HL-60/S4 (cell line): ENCODE data around the gene MYEF2.

Source experiments
- in situ Hi-C: fragments of 300-500 bp; cut with MboI; formaldehyde crosslinking; loops from 2 replicates; pipeline ENCODE4 v1.14.3; 2022; ENCODE audit warnings: low sequenced_read_pairs

Gene MYEF2

DNA sequence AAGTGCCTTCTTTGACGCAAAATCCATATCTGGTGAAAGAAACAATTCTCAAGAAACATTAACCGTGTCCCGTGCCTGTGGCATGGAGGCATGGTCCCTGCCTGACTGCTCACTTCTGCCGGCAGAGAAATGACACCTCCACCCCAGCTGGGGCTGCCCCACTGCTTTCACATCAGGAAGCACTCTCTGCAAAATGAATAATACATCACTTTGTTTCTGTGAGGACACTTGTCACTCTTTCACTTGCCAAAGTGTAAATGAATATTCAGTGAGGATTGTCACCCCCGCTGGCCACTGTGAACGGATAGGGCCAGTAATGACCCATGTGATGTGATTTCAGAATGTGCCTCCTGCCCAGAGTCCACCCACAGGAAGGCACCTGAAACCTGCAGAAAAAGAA lies 88.4 kb downstream of the MYEF2 start:
- in situ Hi-C loops: no loop called here

DNA sequence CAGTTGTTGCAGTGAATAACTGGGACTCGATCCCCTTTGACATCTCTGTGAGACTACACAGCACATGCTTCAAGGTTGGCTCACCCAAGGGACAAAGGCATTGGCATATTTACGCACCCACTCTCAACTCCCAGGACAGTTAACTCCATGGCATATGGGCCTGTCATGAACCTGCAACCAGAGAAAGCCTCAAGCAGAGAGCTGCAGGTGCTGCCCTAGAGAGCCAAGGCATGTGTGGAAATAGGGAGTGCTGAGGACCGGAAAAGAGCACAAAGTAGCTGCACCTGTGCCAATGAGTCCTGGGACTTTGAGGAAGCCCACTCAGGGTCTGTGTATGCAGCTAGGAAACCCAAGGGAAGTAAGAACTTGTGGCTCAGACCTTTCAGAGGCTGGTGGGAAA lies 90.3 kb downstream of the MYEF2 start:
- in situ Hi-C loops: no loop called here

DNA sequence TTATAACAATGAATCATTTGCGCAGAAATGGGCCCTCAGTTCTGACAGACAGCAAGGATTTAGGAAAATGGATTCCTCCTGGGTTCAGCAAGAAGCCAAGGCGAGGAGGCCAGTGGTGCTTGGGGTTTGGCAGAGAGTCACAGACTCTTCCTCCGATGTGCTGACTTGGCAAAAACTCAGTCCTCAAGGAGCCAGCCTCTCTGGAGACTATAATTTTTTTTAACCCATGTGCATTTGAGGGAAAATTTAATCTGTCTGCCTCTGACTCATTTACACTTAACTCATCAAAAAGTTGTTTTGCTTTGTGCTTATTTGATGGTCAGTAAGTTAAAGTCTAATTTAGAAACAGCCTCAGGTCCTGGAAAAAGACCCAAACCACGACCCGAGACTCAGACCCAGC lies 91.5 kb downstream of the MYEF2 start:
- in situ Hi-C loops: no loop called here

DNA sequence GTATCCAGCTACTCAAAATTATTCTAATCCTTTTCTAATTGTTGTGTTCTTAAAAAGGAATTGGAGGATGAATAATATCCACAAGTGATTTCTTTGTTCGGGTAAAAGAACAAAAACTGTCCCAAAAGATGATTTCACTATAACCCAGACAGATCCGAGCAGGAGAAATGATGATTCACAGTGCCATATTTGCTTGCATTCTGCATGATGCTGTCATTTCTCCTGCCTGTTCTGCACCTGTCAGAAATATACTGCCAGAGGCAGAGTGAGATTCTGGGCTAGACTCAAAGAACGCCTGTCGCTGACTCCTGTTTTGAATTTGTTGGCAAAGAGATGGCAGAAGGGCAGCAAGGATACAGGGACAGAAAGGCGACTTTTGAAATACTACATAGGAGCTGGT lies 92.0 kb downstream of the MYEF2 start:
- in situ Hi-C loops: no loop called here

DNA sequence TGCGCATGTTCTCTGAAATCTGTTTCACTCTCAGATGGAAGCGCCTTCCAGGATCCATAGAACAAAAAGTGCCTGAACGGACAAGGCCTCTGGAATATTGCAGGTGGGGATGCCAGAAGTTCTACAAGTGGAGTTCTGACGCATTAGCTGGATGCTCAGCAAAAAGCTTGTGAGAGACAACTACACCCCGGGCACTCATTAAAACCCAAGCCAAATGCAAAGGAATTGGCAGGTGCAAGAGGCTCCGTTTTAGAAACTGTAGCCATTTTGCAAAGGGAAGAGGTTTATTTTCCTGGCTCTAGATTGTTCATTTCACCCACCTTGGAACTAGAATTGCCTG lies 92.5 kb downstream of the MYEF2 start:
- in situ Hi-C loops: no loop called here

DNA sequence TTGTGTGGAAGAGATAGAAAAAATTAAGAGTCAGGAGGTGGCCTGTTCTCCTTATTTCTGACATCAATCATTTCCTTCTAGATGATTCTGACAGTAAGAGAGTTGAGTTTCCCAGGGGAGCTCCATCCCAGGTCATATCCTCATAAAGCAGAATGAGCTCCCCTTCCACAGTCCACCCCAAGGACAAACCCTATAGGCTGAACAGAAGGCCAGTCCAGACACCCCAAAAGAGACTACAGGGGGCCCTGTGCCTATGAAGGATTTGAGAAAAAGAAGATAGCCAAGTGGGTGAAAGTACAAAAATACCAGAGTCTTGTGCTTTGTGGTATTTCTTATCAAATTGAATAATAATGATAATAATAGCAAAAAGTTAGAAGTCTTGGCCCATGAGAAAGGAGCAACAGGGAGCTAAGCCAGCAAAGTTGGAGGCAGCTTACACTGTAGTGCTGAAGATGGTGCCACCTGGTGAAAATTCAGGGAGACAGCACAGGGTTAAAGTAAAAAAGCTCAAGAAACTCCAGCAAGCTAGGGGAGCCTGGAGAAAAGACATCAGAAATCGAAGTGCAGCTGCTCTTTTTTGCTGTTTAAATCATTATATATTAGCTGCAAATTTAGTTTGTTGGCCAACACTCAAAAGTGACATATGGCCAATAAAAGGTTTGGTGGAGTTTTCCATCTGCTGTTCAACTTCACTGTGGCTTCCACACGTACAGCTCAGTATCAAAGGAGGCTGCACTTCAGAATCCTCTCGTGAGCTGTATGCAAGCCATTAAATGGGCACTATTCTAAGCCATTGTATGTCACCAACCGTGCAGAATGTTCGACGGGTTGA lies 93.1 kb downstream of the MYEF2 start:
- in situ Hi-C loops: no loop called here
